PC-3 (cell line): ENCODE data around the gene ITGA3. TPM values are rescaled to one million over a fixed set of nuclear protein-coding genes. Genes with fewer than 3 reads are reported as not detected.

Source experiments
- ATAC-seq: fragments of 200-7000 bp; cut with Tn5 transposase; 2 replicates; pipeline ENCODE4 v1.9.1; 2020; ENCODE audit warnings: mild to moderate bottlenecking, moderate library complexity
- BruUV-seq: library from RNA; stranded (reverse); fragments of 400-500 nt; replicated peaks from 2 replicates; lab custom pipeline; 2021; lab: Mats Ljungman, UMichigan
- CTCF ChIA-PET: fragments of 300-600 bp; sonication (Branson Sonifier 250); formaldehyde crosslinking; loops from one replicate; lab custom pipeline; 2022; ENCODE audit warnings: antibody characterized with exemption; lab: Charles Lee
- POLR2A ChIA-PET: fragments of 300-600 bp; sonication (Branson Sonifier 250); formaldehyde crosslinking; loops from one replicate; lab custom pipeline; 2022; ENCODE audit warnings: antibody characterized with exemption; ENCODE audit not compliant: unreplicated experiment; lab: Charles Lee
- DNase-seq: peaks from one replicate; pipeline ENCODE4 v3.0.0-alpha.2; 2015
- H2AFZ ChIP-seq: fragments of 300-600 bp; sonication (generic); 2 replicates; pipeline ENCODE4 v1.6.0; 2016; ENCODE audit warnings: antibody characterized with exemption, low read length
- H3F3A ChIP-seq: fragments of 300-600 bp; sonication (generic); one replicate; pipeline ENCODE4 v1.6.0; 2017; ENCODE audit warnings: antibody characterized with exemption, low read length, control low read depth, mild to moderate bottlenecking; ENCODE audit not compliant: unreplicated experiment
- H3K27ac ChIP-seq: fragments of 300-600 bp; sonication (generic); 2 replicates; pipeline ENCODE4 v1.5.1; 2016; ENCODE audit warnings: mild to moderate bottlenecking, low read length
- H3K27me3 ChIP-seq: fragments of 300-600 bp; sonication (generic); 2 replicates; pipeline ENCODE4 v1.6.1; 2016; ENCODE audit warnings: low read length, mixed read lengths
- H3K36me3 ChIP-seq: fragments of 300-600 bp; sonication (generic); 2 replicates; pipeline ENCODE4 v1.6.1; 2016; ENCODE audit warnings: low read depth, mixed run types, low read length, mixed read lengths
- H3K4me1 ChIP-seq: fragments of 300-600 bp; sonication (generic); 2 replicates; pipeline ENCODE4 v1.5.1; 2016; ENCODE audit warnings: low read length; ENCODE audit not compliant: insufficient read depth
- H3K4me2 ChIP-seq: fragments of 300-600 bp; sonication (generic); 2 replicates; pipeline ENCODE4 v1.6.0; 2016; ENCODE audit warnings: low read length
- H3K4me3 ChIP-seq: fragments of 300-600 bp; sonication (generic); 2 replicates; pipeline ENCODE4 v1.5.1; 2016; ENCODE audit warnings: mild to moderate bottlenecking, low read length, mixed read lengths
- H3K79me2 ChIP-seq: fragments of 300-600 bp; sonication (generic); 2 replicates; pipeline ENCODE4 v1.6.1; 2017; ENCODE audit warnings: low read length, mixed read lengths
- H3K9ac ChIP-seq: fragments of 300-600 bp; sonication (generic); 2 replicates; pipeline ENCODE4 v1.6.0; 2016; ENCODE audit warnings: mild to moderate bottlenecking, low read length
- H3K9me2 ChIP-seq: fragments of 300-600 bp; sonication (generic); replicated peaks from 2 replicates; pipeline ENCODE4 v1.6.1; 2016; ENCODE audit warnings: mixed run types, low read length, mixed read lengths
- H3K9me3 ChIP-seq: fragments of 300-600 bp; sonication (generic); 2 replicates; pipeline ENCODE4 v1.6.1; 2016; ENCODE audit warnings: low read length, mixed read lengths
- H4K20me1 ChIP-seq: fragments of 300-600 bp; sonication (generic); 2 replicates; pipeline ENCODE4 v1.6.1; 2016; ENCODE audit warnings: low read length, mixed read lengths
- CTCF ChIP-seq: fragments of 300-600 bp; sonication (generic); conservative IDR thresholded peaks from 2 replicates; pipeline ENCODE4 v1.5.1; 2017; ENCODE audit warnings: antibody characterized with exemption, low read depth, mild to moderate bottlenecking, low read length
- EZH2 ChIP-seq: fragments of 300-600 bp; sonication (generic); IDR thresholded peaks from one replicate; pipeline ENCODE4 v1.6.1; 2017; ENCODE audit warnings: antibody characterized with exemption, mild to moderate bottlenecking, low read length; ENCODE audit not compliant: unreplicated experiment
- EZH2phosphoT487 ChIP-seq: fragments of 300-600 bp; sonication (generic); IDR thresholded peaks from 2 replicates; pipeline ENCODE4 v1.6.1; 2018; ENCODE audit warnings: mild to moderate bottlenecking, antibody characterized with exemption, low read length, borderline replicate concordance
- intact Hi-C: fragments of 100-400 bp; cut with micrococcal nuclease; formaldehyde crosslinking; loops from 2 replicates; pipeline ENCODE4 v1.9.0; 2023
- total RNA-seq: library from RNA; depleted of rRNA; stranded (reverse); fragments of >200 nt; gene quantifications from 2 replicates; pipeline ENCODE4 v1.2.3, GENCODE V29; 2014

ITGA3 gene
- total RNA-seq, 1 experiment from 2014 or later: 598 TPM

- Histone ChIP-seq H3K27me3 (no peaks in the 10 kb centered on the region), H2AFZ (no peak overlapping the region), H3K9ac (no peak overlapping the region), H3K79me2 (peaks cover 9% of the 10 kb centered on the region), H3K27ac (no peak overlapping the region), H3K9me2 (no peaks in the 10 kb centered on the region), H3K4me1 (peaks cover 14% of the 10 kb centered on the region), H3F3A (peaks cover 15% of the 10 kb centered on the region), H3K9me3 (no peaks in the 10 kb centered on the region), H3K36me3 (peaks cover 33% of the 10 kb centered on the region), H4K20me1 (0 out of 2 replicates have a peak, but pooled peaks cover 4% of the 10 kb centered on the region), H3K4me3 (no peak overlapping the region), H3K4me2 (no peak overlapping the region)
- TF ChIP-seq EZH2phosphoT487 (no peak), CTCF (no peak), EZH2 (no peak)
- no peak for DNase-seq
- ChIA-PET CTCF (interaction anchor here (1.3 kb wide), 1 partner anchor 64 kb away, joined by 7 read pairs; no protein-coding TSS in a partner anchor), POLR2A (no interaction called here)
- no TSS peak for BruUV-seq
- intact Hi-C loops: no loop called here
- no peak for ATAC-seq
These were observed 35.3 kb downstream of the ITGA3 start for GRCh38 chr17:50090971-50091917.

- Histone ChIP-seq H3K4me1 (peaks cover 14% of the 10 kb centered on the region), H3K9me3 (no peaks in the 10 kb centered on the region), H4K20me1 (0 out of 2 replicates have a peak, but pooled peaks cover 4% of the 10 kb centered on the region), H3K9me2 (no peaks in the 10 kb centered on the region), H3K4me3 (no peak overlapping the region), H3K27me3 (no peaks in the 10 kb centered on the region), H3K36me3 (peaks cover 33% of the 10 kb centered on the region), H3K9ac (no peak overlapping the region), H3F3A (peaks cover 15% of the 10 kb centered on the region), H3K79me2 (peaks cover 9% of the 10 kb centered on the region), H3K4me2 (no peak overlapping the region), H3K27ac (no peak overlapping the region), H2AFZ (no peak overlapping the region)
- no peak for TF ChIP-seq CTCF
- TF ChIP-seq EZH2phosphoT487: no peak
- no peak for TF ChIP-seq EZH2
- DNase-seq (no peak), ATAC-seq (no peak)
- CTCF ChIA-PET: interaction anchor here (0.6 to 1.3 kb wide), 2 partner anchors 65 to 78 kb away, joined by 7 to 17 read pairs; no protein-coding TSS in a partner anchor
- intact Hi-C loops: no loop called here
- BruUV-seq: TSS peak; percentile 1
- POLR2A ChIA-PET: interaction anchor here (0.7 kb wide), 1 partner anchor 49 kb away, joined by 24 read pairs; no protein-coding TSS in a partner anchor
These were observed 36.0 kb downstream of the ITGA3 start for GRCh38 chr17:50091918-50092285.
